Measurements from ENCODE around the gene SLC16A13. TPM values are rescaled to one million over a fixed set of nuclear protein-coding genes. Genes with fewer than 3 reads are reported as not detected.

SLC16A13 gene
- total and polyA plus RNA-seq, 2 of the 8 experiments (the other 6 are each of a cell fraction or from before 2014, with no cell fraction given) = 5.4 to 5.8 TPM

DNA sequence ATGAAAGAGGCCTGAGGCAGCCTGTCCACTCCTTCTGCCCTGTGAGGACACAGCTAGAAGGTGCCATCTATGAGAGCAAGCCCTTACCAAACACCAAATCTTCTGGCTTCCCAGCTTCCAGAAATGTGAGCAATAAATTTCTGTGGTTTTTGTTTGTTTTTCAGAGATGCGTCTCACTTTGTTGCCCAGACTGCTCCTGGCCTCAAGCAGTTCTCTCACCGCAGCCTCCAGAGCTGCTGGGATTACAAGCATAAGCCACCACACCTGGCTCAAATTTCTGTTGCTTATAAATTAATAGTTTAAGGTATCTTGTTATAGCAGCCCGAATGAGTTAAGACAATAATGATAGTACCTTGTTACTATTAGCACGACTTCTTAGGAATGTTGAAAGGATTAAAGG lies 20.6 kb downstream of the SLC16A13 start:
- ChIA-PET CTCF (ENCODE audit: partially characterized antibody) (interaction anchor here (0.6 to 17.5 kb wide), 2 partner anchors 84 to 974 kb away, joined by 3 to 434 read pairs; no protein-coding TSS in a partner anchor), POLR2A (ENCODE audit: partially characterized antibody) (interaction anchor here (0.7 to 1.0 kb wide), 2 partner anchors 44 to 118 kb away, joined by 3 to 4 read pairs; no protein-coding TSS in a partner anchor)
- no peak overlapping the region for H2BK120ac ChIP-seq (replicated peaks; ENCODE audit: low read depth, low read length)
- H3K4me2 ChIP-seq (ENCODE audit: insufficient read depth in 1 of 2, low read depth in 2 of 2, low read length in 2 of 2) = no peak overlapping the region
- DNase-seq (ENCODE audit: low read depth in 1 of 2, low spot score in 2 of 2) (no peak), FAIRE-seq (no peak)
- TF ChIP-seq RBBP5 (IDR thresholded peaks at IDR 0.05; ENCODE audit: borderline replicate concordance, low read depth, low read length) (no peak), EP300 (IDR thresholded peaks at IDR 0.05; ENCODE audit: borderline replicate concordance in 1 of 2, low read depth in 2 of 2, low read length in 2 of 2) (no peak), SP1 (IDR thresholded peaks at IDR 0.05; ENCODE audit: low read depth, low read length) (no peak), RNF2 (IDR thresholded peaks at IDR 0.05; ENCODE audit: borderline replicate concordance, low read depth, low read length, missing control alignments, poor library complexity, severe bottlenecking) (no peak)
- H2BK20ac ChIP-seq (ENCODE audit: low read length) = no peak overlapping the region
- H3K56ac ChIP-seq (replicated peaks; ENCODE audit: insufficient read length, low read depth, low read length) = no peak overlapping the region
- H2AK5ac ChIP-seq (ENCODE audit: low read depth, low read length) = no peak overlapping the region
- no peak overlapping the region for H4K91ac ChIP-seq (replicated peaks; ENCODE audit: insufficient read length, low read length)
- no peak overlapping the region for H3K4me3 ChIP-seq (ENCODE audit: extremely low read depth in 1 of 4, insufficient read depth in 2 of 4, low read depth in 3 of 4, low read length in 4 of 4)
- H3K27ac ChIP-seq (ENCODE audit: low read depth, low read length) = no peak overlapping the region
- H3K23ac ChIP-seq (ENCODE audit: insufficient read length) = no peak overlapping the region
- no peak overlapping the region for H3K14ac ChIP-seq (ENCODE audit: insufficient read length)
- no peak overlapping the region for H3K18ac ChIP-seq (ENCODE audit: extremely low read depth, low read length)
- no peaks in the 10 kb centered on the region for H3K23me2 ChIP-seq (ENCODE audit: low read depth, low read length)
- no peak overlapping the region for H4K8ac ChIP-seq (ENCODE audit: extremely low read depth, insufficient read depth, low read length)
- no peak overlapping the region for H3K9ac ChIP-seq (replicated peaks in 1 of 4; ENCODE audit: extremely low read depth in 1 of 4, low read depth in 3 of 4, low read length in 3 of 4)
- 97% methylated on average over 4 of the region's 4 CpGs; no CpG with 5 or more reads in 1 of the 2 experiments for WGBS, 2 experiments (ENCODE audit: extremely low coverage in 1 of 2, insufficient coverage in 1 of 2, insufficient read length in 1 of 2, insufficient replicate concordance in 2 of 2, low coverage in 1 of 2, low lambda C conversion rate in 2 of 2, missing lambda C conversion rate in 1 of 2)
- H3K27me3 ChIP-seq (replicated peaks in 1 of 4; ENCODE audit: control insufficient read depth in 3 of 4, extremely low read depth in 1 of 4, insufficient read depth in 3 of 4, low read length in 3 of 4) = no peaks in the 10 kb centered on the region
- H3K9me3 ChIP-seq (ENCODE audit: insufficient read depth in 2 of 2, low read depth in 1 of 2, low read length in 1 of 2) = no peaks in the 10 kb centered on the region
- no peak overlapping the region for H3K4ac ChIP-seq (replicated peaks; ENCODE audit: insufficient read length, low read depth, low read length)
- H2BK12ac ChIP-seq (ENCODE audit: low read depth, low read length) = no peak overlapping the region
- no peaks in the 10 kb centered on the region for H4K20me1 ChIP-seq (replicated peaks in 1 of 2; ENCODE audit: control insufficient read depth in 1 of 2, insufficient read depth in 2 of 2, low read length in 2 of 2)
- H3K36me3 ChIP-seq (ENCODE audit: control insufficient read depth in 2 of 4, insufficient read depth in 4 of 4, low read length in 3 of 4) = no peaks in the 10 kb centered on the region
- H3K4me1 ChIP-seq (replicated peaks in 1 of 4; ENCODE audit: control insufficient read depth in 3 of 4, insufficient read depth in 4 of 4, low read length in 3 of 4) = no peaks in the 10 kb centered on the region; a peak in 1 of 7 replicates
- no peaks in the 10 kb centered on the region for H3K79me2 ChIP-seq (ENCODE audit: control insufficient read depth in 1 of 2, insufficient read depth in 2 of 2, low read length in 2 of 2)
- no peak overlapping the region for H2AFZ ChIP-seq (ENCODE audit: low read length)
- H4K5ac ChIP-seq (ENCODE audit: insufficient read length, low read depth, low read length) = no peak overlapping the region
- H2BK5ac ChIP-seq (ENCODE audit: low read depth, low read length) = no peak overlapping the region
- no peaks in the 10 kb centered on the region for H3K79me1 ChIP-seq (ENCODE audit: low read depth, low read length)
- H2BK15ac ChIP-seq (ENCODE audit: low read length) = no peak overlapping the region

Measured in H1 (cell line).